ENCODE data around the gene SLC9A5. TPM values are rescaled to one million over a fixed set of nuclear protein-coding genes. Genes with fewer than 3 reads are reported as not detected.
A peak's percentile ranks its signal among the peaks of the same experiment; 100 is the strongest.

The SLC9A5 gene
- total and polyA plus RNA-seq, 9 of the 15 experiments (the other 6 are each of a cell fraction or from before 2014, with no cell fraction given): 0.06 to 3.1 (median 1.2) TPM

DNA sequence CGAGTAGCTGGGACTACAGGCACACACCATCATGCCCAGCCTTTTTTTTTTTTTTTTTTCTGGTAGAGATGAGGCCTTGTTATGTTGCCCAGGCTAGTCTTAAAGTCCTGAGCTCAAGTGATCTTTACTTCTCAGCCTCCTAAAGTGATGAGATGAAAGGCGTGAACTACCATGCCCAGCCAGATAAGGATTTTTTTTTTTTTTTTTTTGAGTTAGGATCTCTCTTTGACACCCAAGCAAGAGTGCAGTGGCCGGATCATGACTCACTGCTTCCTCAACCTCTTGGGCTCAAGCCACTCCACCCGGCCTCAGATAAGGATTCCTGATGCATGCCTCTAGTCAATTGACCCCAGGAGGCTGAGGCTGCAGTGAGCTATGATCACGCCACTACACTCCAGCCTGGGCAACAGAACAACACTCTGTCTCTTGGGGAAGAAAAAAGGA is 19.4 kb downstream of the SLC9A5 start (continued):
- TF ChIP-seq ETV6 (IDR thresholded peaks at IDR 0.05; ENCODE audit: borderline replicate concordance in 1 of 2, low read depth in 2 of 2, low read length in 1 of 2) (no peak), ETV6 (CRISPR knock-in tag; IDR thresholded peaks at IDR 0.05; ENCODE audit: borderline replicate concordance) (no peak), ZNF668 (CRISPR knock-in tag; IDR thresholded peaks at IDR 0.05) (no peak), NBN (IDR thresholded peaks at IDR 0.05; ENCODE audit: low read depth) (peak; percentile 99), EP400 (IDR thresholded peaks at IDR 0.05) (peak; percentile 51; the same call in 1 of the 2 replicates), EP300 (IDR thresholded peaks at IDR 0.05; ENCODE audit: low read length) (peak; percentile 77; the same call in 1 of the 2 replicates), SRSF3 (IDR thresholded peaks at IDR 0.05; ENCODE audit: insufficient read depth, low read length) (no peak), TCF7 (IDR thresholded peaks at IDR 0.05; ENCODE audit: borderline replicate concordance) (no peak), MBD2 (IDR thresholded peaks at IDR 0.05; ENCODE audit: borderline replicate concordance, low read depth) (no peak), HDAC2 (IDR thresholded peaks at IDR 0.05) (peak; percentile 95), TCF3 (CRISPR knock-in tag; IDR thresholded peaks at IDR 0.05) (peak; percentile 73), TRIM28 (IDR thresholded peaks at IDR 0.05) (peak; percentile 74; the same call in 1 of the 2 replicates), KLF13 (tag; IDR thresholded peaks at IDR 0.05; ENCODE audit: borderline replicate concordance, low read depth) (no peak)
- TF ChIP-seq, protein P1, sequence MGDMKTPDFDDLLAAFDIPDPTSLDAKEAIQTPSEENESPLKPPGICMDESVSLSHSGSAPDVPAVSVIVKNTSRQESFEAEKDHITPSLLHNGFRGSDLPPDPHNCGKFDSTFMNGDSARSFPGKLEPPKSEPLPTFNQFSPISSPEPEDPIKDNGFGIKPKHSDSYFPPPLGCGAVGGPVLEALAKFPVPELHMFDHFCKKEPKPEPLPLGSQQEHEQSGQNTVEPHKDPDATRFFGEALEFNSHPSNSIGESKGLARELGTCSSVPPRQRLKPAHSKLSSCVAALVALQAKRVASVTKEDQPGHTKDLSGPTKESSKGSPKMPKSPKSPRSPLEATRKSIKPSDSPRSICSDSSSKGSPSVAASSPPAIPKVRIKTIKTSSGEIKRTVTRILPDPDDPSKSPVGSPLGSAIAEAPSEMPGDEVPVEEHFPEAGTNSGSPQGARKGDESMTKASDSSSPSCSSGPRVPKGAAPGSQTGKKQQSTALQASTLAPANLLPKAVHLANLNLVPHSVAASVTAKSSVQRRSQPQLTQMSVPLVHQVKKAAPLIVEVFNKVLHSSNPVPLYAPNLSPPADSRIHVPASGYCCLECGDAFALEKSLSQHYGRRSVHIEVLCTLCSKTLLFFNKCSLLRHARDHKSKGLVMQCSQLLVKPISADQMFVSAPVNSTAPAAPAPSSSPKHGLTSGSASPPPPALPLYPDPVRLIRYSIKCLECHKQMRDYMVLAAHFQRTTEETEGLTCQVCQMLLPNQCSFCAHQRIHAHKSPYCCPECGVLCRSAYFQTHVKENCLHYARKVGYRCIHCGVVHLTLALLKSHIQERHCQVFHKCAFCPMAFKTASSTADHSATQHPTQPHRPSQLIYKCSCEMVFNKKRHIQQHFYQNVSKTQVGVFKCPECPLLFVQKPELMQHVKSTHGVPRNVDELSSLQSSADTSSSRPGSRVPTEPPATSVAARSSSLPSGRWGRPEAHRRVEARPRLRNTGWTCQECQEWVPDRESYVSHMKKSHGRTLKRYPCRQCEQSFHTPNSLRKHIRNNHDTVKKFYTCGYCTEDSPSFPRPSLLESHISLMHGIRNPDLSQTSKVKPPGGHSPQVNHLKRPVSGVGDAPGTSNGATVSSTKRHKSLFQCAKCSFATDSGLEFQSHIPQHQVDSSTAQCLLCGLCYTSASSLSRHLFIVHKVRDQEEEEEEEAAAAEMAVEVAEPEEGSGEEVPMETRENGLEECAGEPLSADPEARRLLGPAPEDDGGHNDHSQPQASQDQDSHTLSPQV (IDR thresholded peaks at IDR 0.05): peak; percentile 48; the same call in 1 of the 2 replicates
- TF ChIP-seq, protein P2, sequence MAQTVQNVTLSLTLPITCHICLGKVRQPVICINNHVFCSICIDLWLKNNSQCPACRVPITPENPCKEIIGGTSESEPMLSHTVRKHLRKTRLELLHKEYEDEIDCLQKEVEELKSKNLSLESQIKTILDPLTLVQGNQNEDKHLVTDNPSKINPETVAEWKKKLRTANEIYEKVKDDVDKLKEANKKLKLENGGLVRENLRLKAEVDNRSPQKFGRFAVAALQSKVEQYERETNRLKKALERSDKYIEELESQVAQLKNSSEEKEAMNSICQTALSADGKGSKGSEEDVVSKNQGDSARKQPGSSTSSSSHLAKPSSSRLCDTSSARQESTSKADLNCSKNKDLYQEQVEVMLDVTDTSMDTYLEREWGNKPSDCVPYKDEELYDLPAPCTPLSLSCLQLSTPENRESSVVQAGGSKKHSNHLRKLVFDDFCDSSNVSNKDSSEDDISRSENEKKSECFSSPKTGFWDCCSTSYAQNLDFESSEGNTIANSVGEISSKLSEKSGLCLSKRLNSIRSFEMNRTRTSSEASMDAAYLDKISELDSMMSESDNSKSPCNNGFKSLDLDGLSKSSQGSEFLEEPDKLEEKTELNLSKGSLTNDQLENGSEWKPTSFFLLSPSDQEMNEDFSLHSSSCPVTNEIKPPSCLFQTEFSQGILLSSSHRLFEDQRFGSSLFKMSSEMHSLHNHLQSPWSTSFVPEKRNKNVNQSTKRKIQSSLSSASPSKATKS (CRISPR knock-in tag; IDR thresholded peaks at IDR 0.05): no peak
- TF ChIP-seq, protein P3, sequence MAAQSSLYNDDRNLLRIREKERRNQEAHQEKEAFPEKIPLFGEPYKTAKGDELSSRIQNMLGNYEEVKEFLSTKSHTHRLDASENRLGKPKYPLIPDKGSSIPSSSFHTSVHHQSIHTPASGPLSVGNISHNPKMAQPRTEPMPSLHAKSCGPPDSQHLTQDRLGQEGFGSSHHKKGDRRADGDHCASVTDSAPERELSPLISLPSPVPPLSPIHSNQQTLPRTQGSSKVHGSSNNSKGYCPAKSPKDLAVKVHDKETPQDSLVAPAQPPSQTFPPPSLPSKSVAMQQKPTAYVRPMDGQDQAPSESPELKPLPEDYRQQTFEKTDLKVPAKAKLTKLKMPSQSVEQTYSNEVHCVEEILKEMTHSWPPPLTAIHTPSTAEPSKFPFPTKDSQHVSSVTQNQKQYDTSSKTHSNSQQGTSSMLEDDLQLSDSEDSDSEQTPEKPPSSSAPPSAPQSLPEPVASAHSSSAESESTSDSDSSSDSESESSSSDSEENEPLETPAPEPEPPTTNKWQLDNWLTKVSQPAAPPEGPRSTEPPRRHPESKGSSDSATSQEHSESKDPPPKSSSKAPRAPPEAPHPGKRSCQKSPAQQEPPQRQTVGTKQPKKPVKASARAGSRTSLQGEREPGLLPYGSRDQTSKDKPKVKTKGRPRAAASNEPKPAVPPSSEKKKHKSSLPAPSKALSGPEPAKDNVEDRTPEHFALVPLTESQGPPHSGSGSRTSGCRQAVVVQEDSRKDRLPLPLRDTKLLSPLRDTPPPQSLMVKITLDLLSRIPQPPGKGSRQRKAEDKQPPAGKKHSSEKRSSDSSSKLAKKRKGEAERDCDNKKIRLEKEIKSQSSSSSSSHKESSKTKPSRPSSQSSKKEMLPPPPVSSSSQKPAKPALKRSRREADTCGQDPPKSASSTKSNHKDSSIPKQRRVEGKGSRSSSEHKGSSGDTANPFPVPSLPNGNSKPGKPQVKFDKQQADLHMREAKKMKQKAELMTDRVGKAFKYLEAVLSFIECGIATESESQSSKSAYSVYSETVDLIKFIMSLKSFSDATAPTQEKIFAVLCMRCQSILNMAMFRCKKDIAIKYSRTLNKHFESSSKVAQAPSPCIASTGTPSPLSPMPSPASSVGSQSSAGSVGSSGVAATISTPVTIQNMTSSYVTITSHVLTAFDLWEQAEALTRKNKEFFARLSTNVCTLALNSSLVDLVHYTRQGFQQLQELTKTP (IDR thresholded peaks at IDR 0.05; ENCODE audit: low read depth in 1 of 2, partially characterized antibody in 2 of 2): peak in 1 of 2 experiments; percentile 55
- TF ChIP-seq, protein P4, sequence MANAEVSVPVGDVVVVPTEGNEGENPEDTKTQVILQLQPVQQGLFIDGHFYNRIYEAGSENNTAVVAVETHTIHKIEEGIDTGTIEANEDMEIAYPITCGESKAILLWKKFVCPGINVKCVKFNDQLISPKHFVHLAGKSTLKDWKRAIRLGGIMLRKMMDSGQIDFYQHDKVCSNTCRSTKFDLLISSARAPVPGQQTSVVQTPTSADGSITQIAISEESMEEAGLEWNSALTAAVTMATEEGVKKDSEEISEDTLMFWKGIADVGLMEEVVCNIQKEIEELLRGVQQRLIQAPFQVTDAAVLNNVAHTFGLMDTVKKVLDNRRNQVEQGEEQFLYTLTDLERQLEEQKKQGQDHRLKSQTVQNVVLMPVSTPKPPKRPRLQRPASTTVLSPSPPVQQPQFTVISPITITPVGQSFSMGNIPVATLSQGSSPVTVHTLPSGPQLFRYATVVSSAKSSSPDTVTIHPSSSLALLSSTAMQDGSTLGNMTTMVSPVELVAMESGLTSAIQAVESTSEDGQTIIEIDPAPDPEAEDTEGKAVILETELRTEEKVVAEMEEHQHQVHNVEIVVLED (CRISPR knock-in tag; IDR thresholded peaks at IDR 0.05): no peak

Data from K562 (cell line).